Stimulated activated CD4-positive, alpha-beta T cell treated with anti-CD3 and anti-CD28 coated beads, TNF-alpha, amount 100 ng/mL, for 4 hours (primary cell): Measurements from ENCODE around the gene NEO1.
"Not testable (repeated sequence)": the region's sequence is repeated elsewhere in the genome, so short reads cannot be mapped to it uniquely, and the experiment has no call there.

Experiments used
- DNase-seq, 3 experiments: peaks; one replicate each; pipeline ENCODE4 v3.0.0-alpha.2; 2020; ENCODE audit warnings: low read depth in 3 of 3

Gene NEO1

DNA sequence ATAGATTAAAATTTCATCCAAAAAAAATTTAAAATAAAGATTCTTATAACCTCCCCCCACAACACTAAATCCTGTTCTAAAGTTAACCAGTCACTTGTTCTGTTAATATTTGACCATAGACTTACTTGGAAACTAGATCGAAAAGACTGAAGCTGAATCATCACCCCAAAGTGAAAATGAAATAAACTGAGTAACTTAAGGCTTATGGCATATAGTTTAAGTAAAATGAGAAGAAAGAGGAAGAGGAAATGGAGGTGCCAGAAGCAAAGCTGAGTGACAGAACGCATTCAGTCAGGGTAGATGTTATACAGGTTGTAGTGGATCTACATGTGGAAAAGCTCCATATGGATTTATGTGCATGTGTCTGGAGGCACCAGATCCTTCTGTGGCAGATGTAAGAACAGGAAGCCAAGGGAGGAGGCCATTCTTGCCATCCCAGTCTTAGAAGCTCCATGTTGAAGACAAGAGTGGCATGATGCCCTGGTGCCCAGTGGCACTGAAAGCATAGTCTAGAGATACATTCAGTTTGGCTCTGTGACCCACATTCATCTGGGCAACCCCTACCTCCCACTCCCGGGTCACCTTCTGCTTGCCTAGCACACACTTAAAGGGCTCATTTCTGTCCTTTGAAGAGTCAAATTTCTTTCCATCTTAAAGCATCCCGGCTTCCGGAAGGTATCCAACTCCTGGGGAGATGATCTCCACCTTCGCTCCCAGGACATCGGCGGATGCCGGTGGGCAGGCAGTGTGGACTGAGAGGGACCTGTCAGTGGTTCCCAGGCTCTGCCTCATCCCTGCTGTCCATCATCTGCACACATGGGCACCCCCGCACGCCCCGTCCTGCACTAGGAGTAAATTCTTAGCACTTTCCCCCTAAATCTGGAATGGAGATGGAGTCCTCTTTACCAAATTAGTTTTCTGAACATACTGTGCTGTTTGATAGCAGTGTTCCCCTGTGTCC is 90.8 kb downstream of the NEO1 start:
- no peak for DNase-seq

GRCh38 chr15:73143763-73144155 is 91.5 kb downstream of the NEO1 start:
- no peak for DNase-seq

GRCh38 chr15:73146419-73146818 is 94.2 kb downstream of the NEO1 start:
- DNase-seq: no peak

GRCh38 chr15:73150831-73151230 is 98.6 kb downstream of the NEO1 start:
- no peak for DNase-seq

DNA sequence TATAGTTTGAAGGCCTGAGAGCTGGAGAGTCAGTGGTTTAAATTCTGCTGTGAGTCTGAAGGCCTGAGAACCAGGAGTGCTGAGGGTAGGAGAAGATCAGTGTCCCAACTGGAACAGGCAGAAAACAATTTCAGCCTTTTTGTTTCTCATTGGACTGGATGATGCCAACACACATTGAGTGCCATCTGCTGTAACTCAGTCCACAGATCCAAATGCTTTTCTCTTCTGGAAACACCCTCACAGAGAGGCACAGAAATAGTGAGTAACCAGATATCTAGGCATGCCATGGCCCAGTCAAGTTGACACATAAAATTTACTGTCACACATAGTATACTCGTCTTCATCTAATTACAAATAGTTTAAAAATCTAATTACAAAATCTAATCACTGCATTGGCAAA is 100.8 kb downstream of the NEO1 start:
- no peak for DNase-seq

- DNase-seq: no peak
Measured at GRCh38 chr15:73153447-73153846, 101.2 kb downstream of the NEO1 start.

GRCh38 chr15:73156431-73157191 is 104.3 kb downstream of the NEO1 start:
- DNase-seq: no peak

GRCh38 chr15:73161546-73161945 is 109.3 kb downstream of the NEO1 start:
- no peak for DNase-seq

- DNase-seq: no peak
Measured at GRCh38 chr15:73165435-73165834, 113.2 kb downstream of the NEO1 start.

DNA sequence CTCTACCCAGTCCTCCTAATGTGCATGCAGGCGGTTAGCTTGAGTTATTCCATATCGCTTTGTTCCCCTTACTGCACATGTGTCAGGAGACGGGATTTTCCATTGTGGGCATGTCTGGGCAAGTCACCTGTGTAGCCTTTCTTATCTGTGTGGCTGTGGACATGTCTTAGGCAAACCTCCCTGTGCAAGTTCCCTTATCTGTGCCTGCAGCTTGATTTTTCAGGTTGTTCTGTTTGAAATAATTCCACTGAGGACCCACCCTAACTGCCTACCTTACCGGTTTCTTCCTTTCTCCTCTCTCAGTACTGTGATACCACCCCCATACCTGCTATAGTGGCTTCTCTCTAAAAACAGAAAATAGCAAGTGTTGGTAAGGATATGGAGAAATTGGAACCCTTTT is 113.6 kb downstream of the NEO1 start:
- DNase-seq: no peak

DNA sequence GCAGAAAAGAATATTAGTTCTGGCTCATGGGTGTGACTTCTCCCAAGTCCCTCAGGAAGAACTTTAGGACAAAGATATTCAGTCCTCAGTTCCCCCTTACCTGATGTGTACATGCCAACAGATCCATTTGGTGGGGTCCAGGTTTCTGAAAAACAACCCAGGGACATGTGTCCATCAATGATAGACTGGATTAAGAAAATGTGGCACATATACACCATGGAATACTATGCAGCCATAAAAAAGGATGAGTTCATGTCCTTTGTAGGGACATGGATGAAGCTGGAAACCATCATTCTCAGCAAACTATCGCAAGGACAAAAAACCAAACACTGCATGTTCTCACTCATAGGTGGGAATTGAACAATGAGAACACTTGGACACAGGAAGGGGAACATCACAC is 114.4 kb downstream of the NEO1 start:
- DNase-seq: not testable (repeated sequence)

DNA sequence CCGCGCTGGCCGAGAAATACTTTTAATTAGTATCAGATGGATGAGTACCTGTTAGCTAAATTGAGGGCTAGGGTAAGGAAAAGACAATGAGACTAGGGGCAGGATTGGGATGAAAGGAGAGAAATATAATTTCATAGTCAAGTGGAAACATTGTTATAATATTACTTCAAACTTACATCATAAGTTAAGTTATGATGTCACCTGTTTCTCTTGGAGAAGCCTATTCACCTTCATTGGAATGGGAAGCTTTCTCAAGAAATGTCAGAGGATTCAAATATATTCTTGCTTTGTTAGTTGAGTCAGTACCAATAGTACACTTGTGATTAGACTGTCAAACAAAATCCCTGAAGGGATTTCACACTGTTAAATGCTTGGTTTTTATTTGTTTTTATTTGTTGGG is 116.2 kb downstream of the NEO1 start:
- DNase-seq: no peak

DNA sequence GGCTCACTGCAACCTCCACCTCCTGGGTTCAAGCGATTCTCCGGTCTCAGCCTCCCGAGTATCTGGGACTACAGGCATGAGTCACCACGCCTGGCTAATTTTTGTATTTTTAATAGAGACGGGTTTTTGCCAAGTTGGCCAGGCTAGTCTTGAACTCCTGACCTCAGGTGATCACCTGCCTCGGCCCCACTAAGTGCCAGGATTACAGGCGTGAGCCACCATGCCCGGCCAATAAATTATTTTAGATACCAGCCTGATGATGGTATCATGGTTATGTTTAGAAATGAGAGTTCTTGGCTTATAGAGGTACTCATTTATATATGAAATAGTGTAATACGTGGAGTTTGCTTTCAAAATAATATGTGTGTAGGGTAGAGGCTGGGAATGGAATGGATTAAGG is 119.4 kb downstream of the NEO1 start:
- DNase-seq: no peak

DNA sequence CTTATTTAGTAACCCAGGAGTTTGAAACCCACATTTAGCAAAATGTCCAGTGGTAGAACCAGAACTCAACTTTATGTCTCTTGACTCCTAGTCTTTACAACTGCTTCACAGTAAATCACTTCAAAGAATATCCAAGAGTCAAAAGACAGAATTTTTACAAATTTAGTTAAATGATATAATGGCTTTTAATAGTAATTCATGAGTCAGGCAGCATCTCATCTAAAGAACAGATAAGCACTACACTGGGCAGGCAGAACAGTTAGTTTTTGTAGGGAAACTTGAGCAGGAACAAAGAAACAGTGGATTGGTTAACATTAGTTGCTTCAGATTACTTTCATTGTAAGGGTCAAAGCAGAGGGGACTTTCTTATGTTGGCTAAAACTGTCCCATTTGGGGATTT is 120.2 kb downstream of the NEO1 start:
- no peak for DNase-seq

- DNase-seq: no peak
Measured at GRCh38 chr15:73174171-73174570, 121.9 kb downstream of the NEO1 start.

- no peak for DNase-seq
Measured at GRCh38 chr15:73175382-73175781, 123.1 kb downstream of the NEO1 start.

- no peak for DNase-seq
Measured at GRCh38 chr15:73176598-73176997, 124.3 kb downstream of the NEO1 start.

GRCh38 chr15:73183071-73183470 is 130.8 kb downstream of the NEO1 start:
- no peak for DNase-seq

- DNase-seq: no peak
Measured at GRCh38 chr15:73190189-73190601, 137.9 kb downstream of the NEO1 start.

GRCh38 chr15:73195166-73195565 is 142.9 kb downstream of the NEO1 start:
- DNase-seq: no peak

DNA sequence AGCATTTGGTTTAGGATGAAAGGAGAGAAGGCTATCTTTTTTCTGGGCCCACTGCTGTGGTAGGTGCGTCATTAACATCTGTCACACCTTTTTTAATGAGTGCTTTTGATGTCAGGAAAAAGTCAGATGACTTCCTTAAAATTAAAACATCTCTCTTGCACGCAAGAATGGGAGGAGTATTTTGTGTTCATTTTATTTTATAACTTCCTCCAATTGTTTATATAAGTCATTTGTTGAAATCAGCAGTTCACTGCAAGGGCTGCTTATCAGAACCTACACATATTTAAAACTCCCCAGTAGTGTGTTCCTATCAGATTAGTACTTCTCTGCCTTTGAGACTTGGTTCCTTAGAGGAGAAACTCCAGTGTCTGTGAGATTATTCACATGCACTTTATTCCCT is 143.8 kb downstream of the NEO1 start:
- no peak for DNase-seq

DNA sequence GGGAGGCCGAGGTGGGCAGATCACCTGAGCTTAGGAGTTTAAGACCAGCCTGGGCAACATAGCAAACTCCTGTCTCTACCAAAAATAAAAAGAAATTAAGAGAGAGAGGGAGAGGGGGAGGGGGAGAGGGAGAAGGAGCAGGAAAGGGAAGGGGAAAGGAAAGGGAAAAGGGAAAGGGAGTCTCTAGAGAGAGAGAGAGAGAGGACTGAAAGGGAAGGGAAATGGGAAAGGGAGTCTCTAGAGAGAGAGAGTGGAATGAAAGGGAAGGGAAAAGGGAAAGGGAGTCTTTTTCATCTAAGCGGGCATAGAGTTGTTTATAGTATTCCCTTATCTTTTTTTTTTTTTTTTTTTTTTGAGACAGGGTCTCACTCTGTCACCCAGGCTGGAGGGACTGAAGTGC is 148.1 kb downstream of the NEO1 start:
- DNase-seq: no peak

DNA sequence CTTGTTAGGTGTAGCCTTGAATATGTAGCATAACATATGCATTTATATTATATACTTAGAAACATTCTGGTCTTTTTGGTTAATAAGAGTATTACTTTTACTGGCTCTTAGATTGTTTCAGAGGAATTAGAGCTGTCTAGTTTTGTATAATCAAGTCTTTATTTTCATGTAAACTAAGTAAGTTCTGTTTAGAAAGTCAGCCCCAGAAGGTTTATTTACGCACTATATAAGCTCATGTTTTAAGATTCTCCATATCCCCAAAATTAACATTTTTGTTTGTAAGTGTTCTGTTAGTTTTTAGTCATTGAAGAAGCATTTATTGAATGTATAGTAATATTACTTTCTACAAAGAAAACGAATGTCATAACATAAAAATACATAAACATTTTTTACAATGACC is 158.4 kb downstream of the NEO1 start:
- DNase-seq: no peak
